BLaER1 treated with 17β-estradiol and CSF1 and Interleukin-3, amounts not matched to agents 10 nM and 100 nM (cell line): Measurements from ENCODE around the gene HELLS.

Experiments
- H3K27ac ChIP-seq, 11 experiments: shearing (Covaris generic); formaldehyde crosslinking; 2 replicates each; pipeline ENCODE4 v1.8.1; 2022
- H3K27me3 ChIP-seq, 11 experiments: shearing (Covaris generic); formaldehyde crosslinking; 2 replicates each; pipeline ENCODE4 v1.8.1; 2022
- H3K36me3 ChIP-seq, 11 experiments: shearing (Covaris generic); formaldehyde crosslinking; 2 replicates each; pipeline ENCODE4 v1.8.1; 2022
- H3K4me1 ChIP-seq, 10 experiments: shearing (Covaris generic); formaldehyde crosslinking; 2 replicates each; pipeline ENCODE4 v1.8.1; 2022
- H3K4me2 ChIP-seq, 11 experiments: shearing (Covaris generic); formaldehyde crosslinking; 2 replicates each; pipeline ENCODE4 v1.8.1; 2022
- H3K4me3 ChIP-seq, 10 experiments: shearing (Covaris generic); formaldehyde crosslinking; 2 replicates each; pipeline ENCODE4 v1.8.1; 2022
- H3K9ac ChIP-seq, 11 experiments: shearing (Covaris generic); formaldehyde crosslinking; 2 replicates each; pipeline ENCODE4 v1.8.1; 2022
- H3K9me3 ChIP-seq, 11 experiments: shearing (Covaris generic); formaldehyde crosslinking; replicated peaks in 1 of 11; 2 replicates each; pipeline ENCODE4 v1.8.1; 2022
- H4K20me1 ChIP-seq, 11 experiments: shearing (Covaris generic); formaldehyde crosslinking; 2 replicates each; pipeline ENCODE4 v1.8.1; 2022
- Cebpa-rat ChIP-seq, 11 experiments: shearing (Covaris generic); IDR thresholded peaks; 2 replicates each; pipeline ENCODE4 v1.8.1; 2022

Gene HELLS

DNA sequence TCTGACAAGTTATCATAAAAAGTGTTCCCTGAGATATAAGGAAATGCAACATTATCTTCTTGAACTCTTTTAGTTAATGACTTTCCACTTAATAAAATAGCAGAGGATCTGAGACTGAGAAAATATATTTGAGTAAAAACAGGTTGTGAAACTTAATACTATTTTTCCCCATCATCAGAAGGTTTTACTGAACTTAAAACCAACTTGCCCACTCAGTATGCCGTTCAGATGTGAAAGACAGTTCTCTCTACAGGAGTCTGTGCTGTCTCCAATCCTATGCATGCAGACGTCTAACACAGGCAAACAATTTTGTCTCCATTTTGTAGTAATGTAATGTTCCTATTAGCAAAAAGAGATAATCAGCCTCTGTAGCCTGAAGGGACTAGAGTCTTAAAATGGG is 99.7 kb downstream of the HELLS start:
- H3K4me2 ChIP-seq = no peak overlapping the region
- H3K27me3 ChIP-seq = no peaks in the 10 kb centered on the region
- no peak for TF ChIP-seq Cebpa-rat (IDR thresholded peaks at IDR 0.05)
- H3K27ac ChIP-seq = no peak overlapping the region
- H3K9me3 ChIP-seq = peaks cover 3 to 4% (median 4%) of the 10 kb centered on the region in 11 experiments
- H3K9ac ChIP-seq = no peak overlapping the region
- H3K4me3 ChIP-seq = no peak overlapping the region
- 0 out of 22 replicates have a peak, but pooled peaks cover 0 to 2% (median 0%) of the 10 kb centered on the region in 11 experiments for H3K36me3 ChIP-seq
- no peaks in the 10 kb centered on the region for H4K20me1 ChIP-seq
- no peaks in the 10 kb centered on the region for H3K4me1 ChIP-seq
